ENCODE results near the gene KCNE2.

DNA sequence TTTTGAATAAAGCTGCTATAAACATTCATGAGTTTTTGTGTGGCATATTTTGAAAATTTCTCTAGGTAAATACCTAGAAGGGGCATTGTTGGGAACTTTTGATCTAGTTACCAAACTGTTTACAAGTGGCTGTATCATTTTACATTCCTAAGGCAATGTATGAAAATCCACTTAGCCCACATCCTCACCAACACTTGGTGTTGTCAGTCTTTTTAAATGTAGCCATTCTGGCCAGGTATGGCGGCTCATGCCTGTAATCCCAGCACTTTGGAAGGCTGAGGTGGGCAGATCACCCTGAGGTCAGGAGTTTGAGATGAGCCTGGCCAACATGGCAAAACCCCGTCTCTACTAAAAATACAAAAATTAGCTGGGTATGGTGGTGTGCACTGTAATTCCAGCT is 5.9 kb upstream of the KCNE2 start:
- TF ChIP-seq, protein P1, sequence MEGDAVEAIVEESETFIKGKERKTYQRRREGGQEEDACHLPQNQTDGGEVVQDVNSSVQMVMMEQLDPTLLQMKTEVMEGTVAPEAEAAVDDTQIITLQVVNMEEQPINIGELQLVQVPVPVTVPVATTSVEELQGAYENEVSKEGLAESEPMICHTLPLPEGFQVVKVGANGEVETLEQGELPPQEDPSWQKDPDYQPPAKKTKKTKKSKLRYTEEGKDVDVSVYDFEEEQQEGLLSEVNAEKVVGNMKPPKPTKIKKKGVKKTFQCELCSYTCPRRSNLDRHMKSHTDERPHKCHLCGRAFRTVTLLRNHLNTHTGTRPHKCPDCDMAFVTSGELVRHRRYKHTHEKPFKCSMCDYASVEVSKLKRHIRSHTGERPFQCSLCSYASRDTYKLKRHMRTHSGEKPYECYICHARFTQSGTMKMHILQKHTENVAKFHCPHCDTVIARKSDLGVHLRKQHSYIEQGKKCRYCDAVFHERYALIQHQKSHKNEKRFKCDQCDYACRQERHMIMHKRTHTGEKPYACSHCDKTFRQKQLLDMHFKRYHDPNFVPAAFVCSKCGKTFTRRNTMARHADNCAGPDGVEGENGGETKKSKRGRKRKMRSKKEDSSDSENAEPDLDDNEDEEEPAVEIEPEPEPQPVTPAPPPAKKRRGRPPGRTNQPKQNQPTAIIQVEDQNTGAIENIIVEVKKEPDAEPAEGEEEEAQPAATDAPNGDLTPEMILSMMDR (conservative IDR thresholded peaks at IDR 0.05; ENCODE audit: low read depth, low read length) = no peak
- no peak for TF ChIP-seq EZH2 (IDR thresholded peaks at IDR 0.05; ENCODE audit: borderline replicate concordance, low read depth, low read length, poor library complexity, severe bottlenecking)

Measured in A673 (cell line).